Thyroid gland (tissue), 4 donors: ENCODE measurements around the gene CBFB. TPM values are rescaled to one million over a fixed set of nuclear protein-coding genes. Genes with fewer than 3 reads are reported as not detected.
A peak's percentile ranks its signal among the peaks of the same experiment; 100 is the strongest.

Source experiments
- DNase-seq, 2 donors: peaks; one replicate each; pipeline ENCODE4 v3.0.0-alpha.2; 2019
- H3K27ac ChIP-seq, 3 donors: fragments of 200-600 bp; sonication (generic); 1 replicate in 2 of 3; 2 replicates in 1 of 3; pipeline ENCODE4 v1.5.1; 2016 to 2019; ENCODE audit warnings: mild to moderate bottlenecking in 1 of 3, moderate library complexity in 1 of 3
- H3K27me3 ChIP-seq: fragments of 200-600 bp; sonication (generic); one replicate; pipeline ENCODE4 v1.5.1; 2019
- H3K36me3 ChIP-seq, 2 donors: fragments of 200-600 bp; sonication (generic); one replicate each; pipeline ENCODE4 v1.5.1; 2016 to 2019
- H3K4me1 ChIP-seq, 2 donors: fragments of 200-600 bp; sonication (generic); one replicate each; pipeline ENCODE4 v1.5.1; 2017 to 2019
- H3K4me3 ChIP-seq, 3 donors: fragments of 200-600 bp; sonication (generic); replicated peaks in 1 of 3; 1 replicate in 2 of 3; 2 replicates in 1 of 3; pipeline ENCODE4 v1.5.1; 2016; ENCODE audit warnings: mild to moderate bottlenecking in 1 of 3
- H3K9me3 ChIP-seq: fragments of 200-600 bp; sonication (generic); one replicate; pipeline ENCODE4 v1.5.1; 2017
- CTCF ChIP-seq, 6 experiments: fragments of 200-600 bp in 3 of 6; fragments of 450-650 bp in 3 of 6; sonication (generic) in 3 of 6; IDR thresholded peaks; one replicate each; pipeline ENCODE4 v1.5.1; 2016 to 2019; ENCODE audit warnings: antibody characterized with exemption in 6 of 6, mild to moderate bottlenecking in 2 of 6, inconsistent platforms in 1 of 6, moderate library complexity in 1 of 6
- POLR2A ChIP-seq, 2 donors: fragments of 450-650 bp; IDR thresholded peaks; one replicate each; pipeline ENCODE4 v1.6.1; 2017; ENCODE audit warnings: antibody characterized with exemption in 2 of 2, mild to moderate bottlenecking in 2 of 2, moderate library complexity in 1 of 2
- WGBS, 2 donors: methylation state at CpG; one replicate each; pipeline ENCODE4 v1.1.5; 2017; 5-methylcytosine and 5-hydroxymethylcytosine counted together
- intact Hi-C: fragments of 100-400 bp; cut with DNase I; formaldehyde crosslinking; loops from one replicate; pipeline ENCODE4 v1.15.1; 2023
- small RNA-seq: library from RNA; depleted of rRNA; stranded (forward); fragments of <200 nt; gene quantifications from one replicate; pipeline ENCODE3, GENCODE V24; 2016
- total RNA-seq, 4 donors: library from RNA; depleted of rRNA; stranded (reverse); fragments of >200 nt; gene quantifications; one replicate each; pipeline ENCODE4 v1.2.3, GENCODE V29; 2016

CBFB gene
- total RNA-seq, 4 donors from 2014 or later: 31.0 to 60.0 (median 41.5) TPM

DNA sequence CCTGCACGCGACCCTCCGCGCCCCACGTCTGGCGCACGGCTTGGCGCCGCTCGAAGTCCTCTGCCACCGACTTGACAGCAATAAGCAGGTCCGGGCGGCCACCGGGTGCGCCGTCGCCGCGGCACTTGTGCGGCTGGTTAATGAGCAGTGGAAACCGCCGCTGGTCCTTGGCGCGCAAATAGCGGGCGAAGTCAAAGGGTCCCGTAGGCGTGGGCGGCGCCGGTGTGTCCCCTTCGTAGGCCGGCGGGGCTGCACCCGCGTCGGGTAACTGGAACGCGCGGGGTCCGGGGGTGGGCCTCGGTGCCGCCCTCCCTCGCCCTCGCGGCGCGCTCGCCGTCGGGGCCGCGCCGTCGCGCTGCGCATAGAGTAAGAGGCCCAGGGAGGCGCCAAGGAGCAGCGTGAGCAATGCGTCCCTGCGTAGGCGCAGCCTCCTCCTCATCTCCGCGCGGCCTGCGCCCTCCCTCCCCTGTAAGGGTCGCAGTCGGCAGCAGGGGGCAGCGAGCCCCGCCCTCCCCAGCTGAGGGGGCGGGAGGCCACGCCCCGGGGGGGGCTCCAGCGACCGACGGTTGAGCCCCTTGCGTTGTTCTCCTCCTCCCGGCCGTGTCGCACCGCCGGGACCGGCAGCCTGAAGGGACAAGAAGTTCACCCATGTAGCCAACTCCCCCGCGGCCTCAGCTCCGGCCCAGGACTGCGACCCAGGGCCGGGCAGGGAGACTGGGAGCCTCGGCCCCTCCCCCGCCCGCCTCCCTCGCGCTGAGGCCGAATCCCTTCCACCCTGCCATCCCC, 121.3 kb downstream of the CBFB start:
- TF ChIP-seq CTCF (IDR thresholded peaks at IDR 0.05): no peak
- TF ChIP-seq POLR2A (IDR thresholded peaks at IDR 0.05): no peak
- intact Hi-C loops: loop anchor here (5.0 to 10.0 kb wide), 2 partner anchors 45 to 123 kb away; partner anchors contain the start of genes CBFB and PHAF1
- peak; percentile 52 to 65 for DNase-seq
- Histone ChIP-seq H3K36me3 (peaks cover 6 to 9% of the 10 kb centered on the region in 2 donors), H3K4me3 (peak overlapping the region; percentile 60 to 67 (median 61)), H3K9me3 (no peaks in the 10 kb centered on the region), H3K27me3 (no peaks in the 10 kb centered on the region), H3K27ac (peak overlapping the region; percentile 73 to 85 (median 83)), H3K4me1 (peaks cover 14 to 37% of the 10 kb centered on the region in 2 donors)
- 3 to 37% methylated on average over 7 to 13 of the region's 94 CpGs for WGBS, 2 donors

Small RNA genes lying within 50 kb of the gene (small RNA-seq; reads per million reads assigned to genes)
- not detected for gene RN7SL543P

Other genes with a start within 250 kb of the CBFB start
- 1 to 10 TPM in 1 of 4 donors, under 1 TPM in 1, not detected in 2; 0.27 to 2.1 TPM for gene TERB1, start 227.6 kb upstream of the CBFB start, total RNA-seq
- gene NAE1, start 198.2 kb upstream of the CBFB start, total RNA-seq: 10 to 100 TPM; 51.0 to 75.0 (median 61.2) TPM
- under 1 TPM in 1 of 4 donors, not detected in 3; 0.46 TPM for gene CA7, start 184.7 kb upstream of the CBFB start, total RNA-seq
- gene PDP2, start 148.6 kb upstream of the CBFB start, total RNA-seq: 10 to 100 TPM; 10.7 to 34.5 (median 26.9) TPM
- gene CDH16, start 110.3 kb upstream of the CBFB start, total RNA-seq: 100 to 1,000 TPM in 3 of 4 donors, 10 to 100 TPM in 1; 43.1 to 166 (median 134) TPM
- gene RRAD, start 103.6 kb upstream of the CBFB start, total RNA-seq: 10 to 100 TPM in 3 of 4 donors, 1 to 10 TPM in 1; 6.1 to 15.6 (median 10.9) TPM
- 100 to 1,000 TPM in 1 of 4 donors, 10 to 100 TPM in 3; 29.4 to 113 (median 48.3) TPM for gene CIAO2B, start 94.7 kb upstream of the CBFB start, total RNA-seq
- 10 to 100 TPM; 49.7 to 69.4 (median 53.6) TPM for gene CES2, start 93.6 kb upstream of the CBFB start, total RNA-seq
- gene CES3, start 67.9 kb upstream of the CBFB start, total RNA-seq: 1 to 10 TPM in 1 of 4 donors, under 1 TPM in 2, not detected in 1; 0.13 to 1.3 (median 0.22) TPM
- 10 to 100 TPM; 10.9 to 15.7 (median 12.8) TPM for gene CES4A, start 40.6 kb upstream of the CBFB start, total RNA-seq
- gene PHAF1, start 80.8 kb downstream of the CBFB start, total RNA-seq: 10 to 100 TPM; 11.4 to 18.9 (median 17.5) TPM
- 100 to 1,000 TPM in 1 of 4 donors, 10 to 100 TPM in 3; 52.0 to 103 (median 85.7) TPM for gene B3GNT9, start 121.8 kb downstream of the CBFB start, total RNA-seq
- gene TRADD, start 130.8 kb downstream of the CBFB start, total RNA-seq: 10 to 100 TPM; 27.0 to 42.2 (median 37.0) TPM
- gene FBXL8, start 130.8 kb downstream of the CBFB start, total RNA-seq: 10 to 100 TPM; 26.3 to 41.9 (median 35.6) TPM
- gene HSF4, start 135.6 kb downstream of the CBFB start, total RNA-seq: 10 to 100 TPM; 17.3 to 52.5 (median 36.6) TPM
- 10 to 100 TPM; 38.3 to 97.0 (median 63.5) TPM for gene NOL3, start 141.4 kb downstream of the CBFB start, total RNA-seq
- gene MATCAP1, start 154.8 kb downstream of the CBFB start, total RNA-seq: 10 to 100 TPM; 20.3 to 50.0 (median 32.4) TPM
- 1 to 10 TPM; 5.9 to 8.6 (median 7.6) TPM for gene EXOC3L1, start 161.0 kb downstream of the CBFB start, total RNA-seq
- gene E2F4, start 163.0 kb downstream of the CBFB start, total RNA-seq: 100 to 1,000 TPM in 1 of 4 donors, 10 to 100 TPM in 3; 77.6 to 117 (median 89.1) TPM
- 10 to 100 TPM; 26.0 to 37.8 (median 30.0) TPM for gene ELMO3, start 170.0 kb downstream of the CBFB start, total RNA-seq
- 10 to 100 TPM; 53.2 to 69.0 (median 58.3) TPM for gene TMEM208, start 198.0 kb downstream of the CBFB start, total RNA-seq
- gene FHOD1, start 218.3 kb downstream of the CBFB start, total RNA-seq: 10 to 100 TPM; 17.9 to 26.4 (median 24.3) TPM
- 1 to 10 TPM in 2 of 4 donors, under 1 TPM in 2; 0.56 to 3.0 (median 1.1) TPM for gene SLC9A5, start 219.8 kb downstream of the CBFB start, total RNA-seq